GM19463 (cell line): Measurements from ENCODE around the gene PLBD2.
"Not testable (repeated sequence)": the region's sequence is repeated elsewhere in the genome, so short reads cannot be mapped to it uniquely, and the experiment has no call there.

ENCODE experiments used
- ATAC-seq: cut with Tn5 transposase; IDR thresholded peaks from one replicate; pipeline ENCODE4 v1.9.1; 2021; ENCODE audit warnings: mild to moderate bottlenecking, moderate library complexity; ENCODE audit not compliant: unreplicated experiment

PLBD2 gene

GRCh38 chr12:113333877-113334785, 24.3 kb upstream of the PLBD2 start:
- peak; percentile 1 for ATAC-seq

GRCh38 chr12:113334786-113335539, 23.4 kb upstream of the PLBD2 start, which contains the start of gene SLC8B1:
TSS of gene SLC8B1 (minus strand) at chr12:113335109. CDS start at chr12:113332878, 2,231 bp downstream.
- peak; percentile 99 for ATAC-seq

GRCh38 chr12:113339540-113339939, 18.8 kb upstream of the PLBD2 start:
- ATAC-seq = no peak

- ATAC-seq = no peak
Measured at GRCh38 chr12:113340061-113340460, 18.3 kb upstream of the PLBD2 start.

DNA sequence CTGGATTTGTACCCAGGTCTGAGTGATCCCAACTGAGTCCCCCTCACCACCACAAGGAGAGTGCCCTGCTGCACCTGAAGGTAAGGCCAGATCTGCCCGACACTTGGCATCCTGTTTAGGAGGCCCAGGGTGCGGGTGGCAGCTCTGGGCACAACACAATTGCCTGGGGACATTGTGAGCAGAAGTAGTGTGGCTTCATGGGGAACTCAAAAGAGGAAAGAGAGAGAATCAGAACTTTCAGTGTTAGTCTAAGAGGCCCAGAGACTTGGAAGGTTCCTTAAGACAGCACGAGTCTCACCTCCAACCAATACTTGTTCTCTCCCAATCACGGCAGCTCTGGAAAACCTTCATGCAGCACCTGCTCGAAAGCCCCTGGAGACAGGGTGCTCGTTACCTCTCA, 16.9 kb upstream of the PLBD2 start:
- no peak for ATAC-seq

GRCh38 chr12:113345318-113345717, 13.1 kb upstream of the PLBD2 start:
- ATAC-seq = no peak

GRCh38 chr12:113346353-113346752, 12.0 kb upstream of the PLBD2 start:
- ATAC-seq = no peak

- no peak for ATAC-seq
Measured at GRCh38 chr12:113347107-113347506, 11.3 kb upstream of the PLBD2 start.

DNA sequence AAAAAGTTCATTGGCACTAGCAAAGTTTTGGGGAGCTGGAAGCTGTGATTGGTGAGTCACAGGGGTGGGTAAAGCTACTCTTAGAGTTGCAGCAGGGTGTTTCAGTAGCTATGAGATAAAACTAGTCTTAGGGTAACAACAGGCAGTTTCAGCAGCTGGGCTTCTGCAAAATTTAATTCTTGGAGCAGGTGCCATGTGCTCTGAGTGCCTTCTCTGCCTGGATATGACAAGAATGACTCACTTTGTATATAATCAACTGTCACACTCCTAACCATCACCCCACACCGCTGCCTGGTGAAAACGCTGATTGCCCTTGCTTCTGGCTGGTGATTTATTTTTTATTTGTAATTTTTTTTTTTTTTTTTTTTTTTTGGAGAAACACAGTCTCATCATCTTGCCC, 10.5 kb upstream of the PLBD2 start:
- ATAC-seq = no peak

DNA sequence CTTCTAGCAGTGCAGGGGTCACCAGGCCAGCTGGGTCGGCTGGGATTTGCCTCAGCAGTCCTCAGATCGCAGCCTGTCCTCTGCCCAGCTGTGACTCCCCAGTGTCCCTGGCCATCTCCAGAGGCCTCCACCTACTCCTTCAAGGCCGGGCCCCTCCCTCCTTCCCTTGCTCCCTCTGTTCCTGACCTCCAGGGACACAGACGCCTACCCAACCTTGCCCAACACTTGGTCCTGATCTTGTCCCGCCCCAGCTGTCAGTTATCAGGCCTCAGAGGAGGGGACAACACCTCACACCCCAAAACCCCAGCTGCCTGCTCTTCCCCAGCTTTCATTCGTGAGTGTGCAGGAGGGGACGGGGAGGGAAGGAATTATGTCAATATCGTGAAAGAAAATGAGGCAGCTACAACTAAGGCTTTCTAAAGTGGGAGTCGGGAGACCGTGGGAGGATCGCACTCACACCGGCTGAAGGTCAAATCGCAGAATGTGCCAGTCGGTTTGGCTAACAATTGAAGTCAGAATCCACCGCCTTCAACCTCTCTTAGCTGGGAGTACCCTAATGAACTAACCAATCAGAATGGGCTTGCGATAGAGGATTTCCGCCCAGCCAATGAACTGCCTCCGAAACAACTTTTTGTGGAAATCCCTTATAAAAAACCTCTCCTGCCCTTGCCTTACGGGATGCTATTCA, 9.4 kb upstream of the PLBD2 start:
- no peak for ATAC-seq

GRCh38 chr12:113351089-113351488, 7.3 kb upstream of the PLBD2 start:
- no peak for ATAC-seq

- ATAC-seq = not testable (repeated sequence)
Measured at GRCh38 chr12:113354192-113354591, 4.2 kb upstream of the PLBD2 start.

DNA sequence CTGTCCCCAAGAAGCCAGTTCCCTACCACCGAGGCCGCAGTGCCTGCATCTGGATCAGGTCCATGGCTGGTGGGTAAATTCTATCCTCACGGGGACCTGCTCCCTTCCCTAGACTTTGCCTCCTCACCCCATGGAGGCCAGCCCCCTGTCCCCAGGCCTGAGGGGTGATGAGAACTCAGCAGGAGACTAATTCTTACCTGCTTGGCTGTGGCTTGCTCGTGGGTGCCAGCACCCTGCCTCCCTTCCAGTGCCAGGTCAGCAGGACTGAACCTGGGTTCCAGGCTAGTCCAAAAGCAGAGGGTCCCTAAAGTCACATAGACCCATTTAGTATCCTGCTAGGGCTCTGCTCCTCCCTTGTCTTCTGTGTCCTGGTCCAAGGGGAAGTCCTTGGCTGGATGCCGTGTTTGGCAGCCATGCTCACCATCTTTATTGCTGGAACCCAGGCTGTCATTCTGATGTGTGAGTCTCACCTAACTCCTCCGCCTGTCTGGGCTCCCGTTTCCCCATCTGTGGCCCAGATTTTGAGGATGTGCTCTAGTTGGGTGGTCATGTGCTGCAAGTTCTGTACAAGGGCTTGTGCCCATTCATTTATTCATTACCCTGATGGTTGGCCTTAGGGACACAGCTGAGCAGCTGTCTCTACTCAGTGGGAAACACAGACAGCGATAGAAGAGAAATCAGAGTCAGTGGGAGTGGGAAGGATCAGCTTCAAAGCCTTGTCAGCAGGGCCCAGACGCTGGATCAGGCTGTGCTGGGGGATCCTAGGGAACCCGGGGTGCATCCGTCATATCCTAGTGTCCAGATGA, 949 bp downstream of the PLBD2 start:
- ATAC-seq = no peak

- ATAC-seq = no peak
Measured at GRCh38 chr12:113359939-113360748, 1.8 kb downstream of the PLBD2 start.

GRCh38 chr12:113361574-113362370, 3.4 kb downstream of the PLBD2 start:
- no peak for ATAC-seq

GRCh38 chr12:113364698-113365097, 6.3 kb downstream of the PLBD2 start:
- no peak for ATAC-seq

- ATAC-seq = no peak
Measured at GRCh38 chr12:113365639-113366395, 7.4 kb downstream of the PLBD2 start.

DNA sequence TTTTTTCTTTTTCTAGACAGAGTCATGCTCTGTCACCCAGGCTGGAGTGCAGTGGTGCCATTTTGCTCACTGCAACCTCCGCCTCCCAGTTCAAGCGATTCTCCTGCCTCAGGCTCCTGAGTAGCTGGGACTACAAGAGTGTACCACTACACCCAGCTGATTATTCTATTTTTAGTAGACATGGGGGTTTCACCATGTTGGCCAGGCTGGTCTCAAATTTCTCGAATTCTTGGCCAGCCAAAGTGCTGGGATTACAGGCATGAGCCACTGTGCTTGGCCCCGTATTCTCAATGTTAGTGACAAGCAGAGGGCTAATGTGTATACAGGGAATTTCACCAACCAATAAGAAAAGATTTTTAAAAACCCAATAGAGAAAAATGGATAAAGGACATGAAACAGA, 8.4 kb downstream of the PLBD2 start:
- no peak for ATAC-seq
